Measurements from ENCODE around the gene IRAK1. TPM values are rescaled to one million over a fixed set of nuclear protein-coding genes. Genes with fewer than 3 reads are reported as not detected.

IRAK1 gene
- total RNA-seq, 2 experiments from 2014 or later, result 201 to 202 TPM

GRCh38 chrX:153981231-153981630 is 38.5 kb downstream of the IRAK1 start:
- POLR2A ChIA-PET, result interaction anchor here (0.6 to 2.2 kb wide), 4 partner anchors 9 to 154 kb away, joined by 3 to 14 read pairs (median 4); partner anchors contain the start of genes HCFC1 and TMEM187
- CTCF ChIA-PET, result interaction anchor here (0.7 to 1.3 kb wide), 4 partner anchors 11 to 56 kb away, joined by 3 to 4 read pairs (median 3); partner anchors contain the start of gene ARHGAP4

DNA sequence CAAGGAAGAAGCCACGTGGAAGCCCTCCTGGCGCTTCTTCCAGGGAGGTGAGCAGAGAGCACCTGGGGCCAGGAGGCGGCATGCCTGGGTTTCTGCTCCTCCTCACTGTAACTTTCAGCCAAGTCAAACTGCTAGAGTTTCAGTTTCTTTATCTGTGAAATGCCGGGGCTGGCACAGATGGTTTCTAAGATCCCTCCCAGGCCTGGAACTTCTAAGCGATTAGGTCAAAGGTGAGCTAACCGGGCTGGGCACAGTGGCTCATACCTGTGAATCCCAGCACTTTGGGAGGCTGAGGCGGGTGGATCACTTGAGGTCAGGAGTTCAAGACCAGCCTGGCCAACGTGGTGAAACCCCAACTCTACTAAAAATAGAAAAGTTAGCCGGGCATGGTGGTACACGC is 39.3 kb downstream of the IRAK1 start:
- POLR2A ChIA-PET, result interaction anchor here (0.7 to 2.2 kb wide), 2 partner anchors 9 to 42 kb away, joined by 4 to 14 read pairs; partner anchors contain the start of genes HCFC1 and TMEM187
- CTCF ChIA-PET, result interaction anchor here (1.2 to 1.3 kb wide), 2 partner anchors 10 to 33 kb away, joined by 3 read pairs; no protein-coding TSS in a partner anchor

DNA sequence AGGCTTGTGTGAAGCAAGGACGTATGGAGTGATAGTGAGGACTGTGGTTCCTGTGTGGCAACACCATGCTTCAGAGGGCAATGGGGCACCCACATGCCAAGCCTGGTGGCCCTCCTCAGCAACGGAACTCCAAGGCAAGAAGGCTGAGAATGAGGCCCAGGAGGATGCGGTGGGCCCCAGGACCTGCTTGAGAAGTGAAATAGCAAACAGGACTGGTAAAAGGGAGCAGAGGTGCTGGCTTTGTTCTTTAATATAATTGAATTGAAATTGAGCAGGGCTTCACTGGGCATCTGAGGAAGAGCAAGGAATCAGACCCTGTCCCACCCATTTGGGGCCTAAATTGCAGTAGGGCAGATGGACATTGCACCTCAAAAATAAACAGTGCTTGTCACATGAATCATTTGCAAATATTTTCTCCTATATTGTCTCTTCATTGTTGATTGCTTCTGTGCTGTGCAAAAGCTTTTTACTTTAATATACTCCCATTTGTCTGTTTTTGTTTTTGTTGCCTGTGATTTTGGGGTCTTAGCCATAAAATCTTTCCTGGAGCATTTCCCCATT is 44.9 kb downstream of the IRAK1 start:
- ChIA-PET CTCF (no interaction called here), POLR2A (no interaction called here)

DNA sequence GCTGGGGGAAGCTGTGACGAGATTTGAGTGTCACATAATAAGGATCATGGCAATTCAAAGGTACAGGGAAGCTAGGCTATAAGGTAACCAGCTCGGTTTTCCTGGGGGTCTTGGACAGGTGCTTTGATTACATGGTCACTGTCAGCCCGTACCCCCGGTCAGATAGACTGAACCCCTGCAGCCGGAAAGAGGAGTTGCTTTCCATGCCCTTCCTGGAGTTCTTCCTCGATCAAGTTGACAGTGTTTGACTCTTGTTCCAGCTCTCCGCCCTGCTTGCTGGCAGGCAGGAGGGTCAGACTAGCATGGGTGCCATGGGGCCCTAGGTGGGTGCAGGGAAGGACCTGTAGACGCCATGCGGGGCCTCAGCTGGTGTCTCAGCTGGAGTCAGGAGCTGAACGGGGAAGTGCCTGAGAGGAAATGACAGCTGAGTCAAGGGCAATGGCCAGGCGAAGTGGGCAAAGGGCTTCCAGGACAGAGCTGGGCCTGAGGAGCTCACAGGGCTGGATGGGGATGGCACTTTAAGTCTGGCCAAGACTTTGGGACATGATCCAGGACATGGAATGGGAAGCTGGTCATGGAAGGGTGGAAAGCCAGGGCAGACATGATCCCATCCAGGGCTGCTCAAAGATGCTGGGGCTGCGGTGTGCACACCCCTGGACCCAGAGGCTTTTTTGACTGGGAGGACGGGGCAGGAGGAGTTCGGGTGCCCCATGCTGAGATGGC is 45.5 kb downstream of the IRAK1 start:
- CTCF ChIA-PET, result interaction anchor here (1.1 kb wide), 1 partner anchor 40 kb away, joined by 3 read pairs; no protein-coding TSS in a partner anchor
- POLR2A ChIA-PET, result no interaction called here

DNA sequence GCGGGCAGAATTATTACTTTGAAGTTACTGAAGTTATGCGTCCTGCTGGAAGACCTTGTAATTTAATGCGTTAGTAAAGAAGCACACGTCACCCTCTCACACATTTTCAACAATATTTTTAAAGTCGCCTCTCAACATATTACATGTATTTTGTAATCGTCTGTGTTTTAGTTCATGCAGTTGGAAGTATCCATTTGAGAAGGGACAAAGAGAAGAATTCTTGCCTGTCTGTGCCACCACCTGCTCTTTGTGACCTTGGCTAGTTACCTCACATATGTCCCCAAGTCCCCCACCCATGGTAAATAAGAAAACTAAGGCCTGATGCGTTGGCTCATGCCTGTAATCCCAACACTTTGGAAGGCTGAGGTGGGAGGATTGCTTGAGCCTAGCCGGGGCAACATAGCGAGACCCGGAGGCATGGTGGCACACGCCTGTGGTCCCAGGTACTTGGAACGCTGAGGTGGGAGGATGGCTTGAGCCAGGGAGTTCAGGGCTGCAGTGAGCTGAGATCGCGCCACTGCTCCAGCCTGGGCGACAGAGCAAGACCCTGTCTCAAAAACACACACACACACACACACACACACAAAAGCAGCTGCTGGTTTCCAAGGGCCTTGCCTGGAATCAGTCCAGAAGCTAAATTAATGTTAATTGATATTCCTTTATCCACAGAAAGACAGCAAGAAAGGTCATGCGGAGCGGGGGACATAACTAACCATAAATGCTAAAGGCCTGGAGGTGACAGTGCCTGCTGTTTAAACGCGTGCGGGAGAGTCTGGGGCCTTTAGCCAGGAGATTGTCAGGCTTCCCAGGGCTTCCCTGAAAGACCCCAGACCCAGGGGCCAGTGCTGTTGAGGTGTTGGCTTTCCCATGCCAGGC is 46.3 kb downstream of the IRAK1 start:
- CTCF ChIA-PET, result interaction anchor here (1.1 kb wide), 1 partner anchor 41 kb away, joined by 3 read pairs; no protein-coding TSS in a partner anchor
- POLR2A ChIA-PET, result interaction anchor here (0.5 to 2.7 kb wide), 2 partner anchors 8 to 32 kb away, joined by 6 to 14 read pairs; no protein-coding TSS in a partner anchor

DNA sequence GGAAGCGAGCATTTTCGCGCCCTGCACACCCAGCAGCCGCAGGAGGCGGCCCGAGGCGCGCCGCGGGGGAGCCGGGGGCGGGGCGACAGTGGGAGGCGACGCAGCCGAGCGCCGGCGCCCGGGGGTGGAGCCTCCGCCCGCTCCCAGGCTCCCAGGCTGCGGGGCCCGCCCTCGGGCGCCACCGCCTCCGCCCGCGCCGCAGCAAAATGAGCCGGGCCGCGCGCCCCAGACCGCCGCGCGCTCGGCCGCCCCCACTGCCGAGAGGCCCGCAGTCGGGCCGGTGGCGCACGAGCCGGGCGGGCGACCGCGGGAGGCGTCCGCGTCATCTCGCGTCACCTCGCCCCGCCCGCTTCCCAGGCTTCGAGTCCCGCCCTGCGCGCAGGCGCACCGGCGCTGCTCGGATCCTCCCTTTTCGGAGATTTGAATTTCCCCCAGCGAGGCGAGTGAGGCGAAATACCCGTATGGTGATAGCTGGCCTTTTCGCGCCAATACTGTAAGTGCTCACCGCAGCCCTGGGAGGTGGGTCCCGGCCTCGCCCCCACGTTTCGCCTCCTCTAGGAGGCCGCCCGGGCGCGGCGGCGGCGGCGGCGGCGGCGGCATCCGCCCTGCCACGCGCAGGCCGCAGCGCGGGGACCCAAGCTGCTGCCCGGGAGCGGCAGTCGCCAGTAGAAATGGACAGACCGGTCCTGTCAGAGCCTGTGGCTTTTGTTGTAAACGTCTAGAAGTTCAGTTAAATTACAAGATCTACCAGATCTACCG is 47.2 kb downstream of the IRAK1 start, which contains the start of gene TMEM187:
TSS of gene TMEM187 (plus strand) at position 387 of the 759 bp plus-strand sequence. CDS start 9,309 bp downstream, outside the sequence.
- ChIA-PET POLR2A (interaction anchor here (0.5 to 2.7 kb wide), 5 partner anchors 9 to 539 kb away, joined by 3 to 14 read pairs (median 4); partner anchors contain the start of gene RPL10), CTCF (interaction anchor here (1.0 to 1.4 kb wide), 3 partner anchors 12 to 46 kb away, joined by 3 to 4 read pairs (median 3); partner anchors contain the start of gene ARHGAP4)

DNA sequence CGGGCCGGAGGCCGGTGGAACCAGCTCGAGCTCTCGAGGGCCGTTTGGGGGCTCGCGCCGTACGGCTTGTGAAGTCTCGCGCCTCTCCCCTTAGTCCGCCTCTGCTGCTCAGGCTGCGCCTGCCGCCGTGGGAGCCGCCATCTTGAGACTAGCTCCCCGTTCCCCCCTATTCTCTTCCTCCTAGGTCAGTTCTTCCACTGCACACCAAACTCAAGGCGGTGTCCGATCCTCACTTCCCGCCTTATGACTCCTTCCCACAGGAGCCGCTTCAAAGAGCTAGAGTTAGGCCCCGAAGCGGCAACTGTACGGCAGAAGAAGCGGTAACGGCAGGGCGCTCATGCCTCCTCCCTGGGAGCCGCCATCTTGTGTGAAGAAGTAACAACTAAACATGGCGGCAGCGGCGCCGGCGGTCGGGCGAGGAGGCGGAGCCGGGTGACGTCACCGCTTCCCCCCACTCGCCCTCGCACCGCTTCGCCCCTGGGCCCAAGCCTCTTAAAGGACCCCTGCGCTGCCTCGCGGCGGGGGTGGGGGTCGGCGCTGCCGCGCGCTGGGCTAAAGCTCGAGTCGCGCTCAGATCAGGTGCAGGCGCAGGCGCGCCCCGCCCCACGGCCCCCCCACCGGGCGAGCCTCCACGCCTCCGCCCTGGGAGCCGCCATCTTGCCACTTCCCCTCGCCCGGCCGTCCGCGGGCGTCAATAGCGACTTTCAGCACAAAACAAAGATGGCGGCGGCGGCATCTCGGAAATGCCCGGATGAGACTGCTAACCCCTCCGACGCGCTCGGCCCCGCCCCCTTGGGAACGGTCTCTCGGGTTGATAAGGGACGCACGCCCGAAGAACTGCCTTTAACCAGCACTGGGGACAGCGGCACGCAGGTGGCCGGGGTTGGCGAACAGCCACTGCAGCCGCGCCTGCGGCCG is 48.0 kb downstream of the IRAK1 start, which contains the start of gene HCFC1:
TSS of gene HCFC1 (minus strand) at position 369 of the 918 bp plus-strand sequence. CDS start 978 bp downstream, outside the sequence.
- ChIA-PET CTCF (interaction anchor here (1.0 to 1.5 kb wide), 4 partner anchors 13 to 45 kb away, joined by 3 to 5 read pairs (median 4); partner anchors contain the start of gene ARHGAP4), POLR2A (interaction anchor here (0.5 to 2.7 kb wide), 9 partner anchors 10 to 540 kb away, joined by 3 to 14 read pairs (median 4); partner anchors contain the start of genes NAA10 and RPL10)

- ChIA-PET CTCF (interaction anchor here (0.6 to 1.5 kb wide), 3 partner anchors 10 to 45 kb away, joined by 3 to 5 read pairs (median 3); partner anchors contain the start of gene ARHGAP4), POLR2A (interaction anchor here (0.5 to 2.7 kb wide), 5 partner anchors 10 to 400 kb away, joined by 3 to 14 read pairs (median 4); partner anchors contain the start of gene NAA10)
Observed at GRCh38 chrX:153971124-153971449, 48.6 kb downstream of the IRAK1 start.

GRCh38 chrX:153970357-153971123 is 49.2 kb downstream of the IRAK1 start:
- CTCF ChIA-PET, result interaction anchor here (0.6 to 1.5 kb wide), 3 partner anchors 11 to 44 kb away, joined by 3 to 5 read pairs (median 3); partner anchors contain the start of gene ARHGAP4
- POLR2A ChIA-PET, result interaction anchor here (0.5 to 2.7 kb wide), 7 partner anchors 11 to 401 kb away, joined by 3 to 14 read pairs (median 3); partner anchors contain the start of gene NAA10

DNA sequence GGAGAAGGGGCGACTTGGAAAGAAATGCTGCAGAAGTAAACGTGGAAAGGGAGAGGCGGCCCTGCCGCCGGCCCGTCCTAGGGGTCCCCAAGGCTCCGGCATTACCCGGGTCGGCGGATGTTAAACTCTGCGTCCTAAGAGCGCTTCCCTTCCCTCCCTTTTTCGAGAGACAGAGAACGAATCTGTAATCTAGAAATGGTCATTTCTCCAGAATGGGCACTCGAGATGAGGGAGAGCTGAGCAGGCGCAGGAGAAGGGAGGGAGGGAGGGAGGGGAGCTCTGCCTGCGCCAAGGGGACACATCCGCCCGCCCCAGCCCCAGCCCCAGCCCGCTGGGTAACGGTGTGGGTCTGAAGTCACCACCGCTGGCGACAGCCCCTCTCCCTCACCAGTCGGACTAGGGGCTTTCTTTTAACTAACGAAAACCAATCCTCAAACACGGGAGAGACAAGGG is 49.8 kb downstream of the IRAK1 start:
- POLR2A ChIA-PET, result interaction anchor here (0.7 to 1.3 kb wide), 3 partner anchors 43 to 45 kb away, joined by 3 read pairs; no protein-coding TSS in a partner anchor
- CTCF ChIA-PET, result interaction anchor here (0.6 to 1.5 kb wide), 3 partner anchors 11 to 43 kb away, joined by 3 to 5 read pairs (median 3); partner anchors contain the start of gene ARHGAP4

DNA sequence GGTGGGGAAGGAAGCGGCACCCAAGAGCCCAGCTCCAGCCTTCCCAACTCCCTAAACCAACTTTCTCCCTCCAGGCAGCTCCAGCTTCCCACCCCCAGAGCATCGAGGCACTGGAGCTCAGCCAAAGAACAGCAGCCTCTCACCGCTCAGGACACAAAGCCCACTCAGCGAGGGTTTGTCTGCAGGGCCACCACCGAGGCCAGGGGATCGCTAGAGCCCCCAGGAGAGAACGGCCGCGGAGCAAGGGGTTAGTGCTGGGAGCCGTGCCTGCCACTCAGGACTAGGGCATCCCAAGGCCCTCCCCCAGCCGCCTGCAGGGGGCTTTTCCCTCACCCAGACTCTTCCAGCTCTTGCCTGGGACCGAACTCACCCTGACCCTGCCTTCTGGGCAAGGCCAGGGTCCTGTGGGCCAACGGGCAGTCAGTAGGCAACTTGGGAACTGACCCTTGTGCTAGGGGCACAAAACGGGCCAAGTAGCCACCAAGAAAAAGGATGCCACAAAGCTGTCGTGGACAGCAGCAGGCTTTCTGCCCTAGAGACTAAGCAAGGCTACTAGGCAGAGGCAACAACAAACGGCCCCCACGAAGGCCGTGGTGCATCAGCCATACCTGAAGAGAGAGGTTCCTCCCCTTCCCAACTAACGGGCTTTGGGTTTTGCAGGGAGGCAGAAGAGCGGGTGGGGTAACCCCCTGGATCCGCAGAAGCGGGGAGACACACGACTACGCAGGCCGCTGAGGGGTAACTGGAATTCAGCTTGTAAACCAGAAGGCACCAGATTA is 50.4 kb downstream of the IRAK1 start:
- ChIA-PET CTCF (interaction anchor here (0.6 to 1.5 kb wide), 3 partner anchors 16 to 41 kb away, joined by 3 to 6 read pairs (median 3); no protein-coding TSS in a partner anchor), POLR2A (interaction anchor here (1.2 to 1.3 kb wide), 2 partner anchors 42 to 45 kb away, joined by 3 read pairs; no protein-coding TSS in a partner anchor)

- CTCF ChIA-PET, result interaction anchor here (0.9 to 1.5 kb wide), 2 partner anchors 16 to 40 kb away, joined by 3 to 6 read pairs; no protein-coding TSS in a partner anchor
- POLR2A ChIA-PET, result interaction anchor here (1.0 to 1.4 kb wide), 3 partner anchors 9 to 44 kb away, joined by 3 to 5 read pairs (median 3); partner anchors contain the start of gene ARHGAP4
Observed at GRCh38 chrX:153968754-153969124, 51.0 kb downstream of the IRAK1 start.

GRCh38 chrX:153968255-153968654 is 51.4 kb downstream of the IRAK1 start:
- ChIA-PET POLR2A (interaction anchor here (1.0 to 1.4 kb wide), 3 partner anchors 9 to 42 kb away, joined by 3 to 5 read pairs (median 5); partner anchors contain the start of gene ARHGAP4), CTCF (interaction anchor here (1.5 to 2.9 kb wide), 2 partner anchors 15 to 21 kb away, joined by 6 to 14 read pairs; no protein-coding TSS in a partner anchor)

- CTCF ChIA-PET, result interaction anchor here (0.6 to 2.9 kb wide), 4 partner anchors 15 to 63 kb away, joined by 3 to 14 read pairs (median 6); no protein-coding TSS in a partner anchor
- POLR2A ChIA-PET, result interaction anchor here (0.6 to 1.4 kb wide), 6 partner anchors 8 to 89 kb away, joined by 3 to 5 read pairs (median 4); partner anchors contain the start of gene ARHGAP4
Observed at GRCh38 chrX:153967536-153968224, 52.0 kb downstream of the IRAK1 start.
